Cerebellar nuclear complex (tissue), 1 donor: ENCODE results near the gene SLC17A5.
"Not testable (repeated sequence)": the region's sequence is repeated elsewhere in the genome, so short reads cannot be mapped to it uniquely, and the experiment has no call there.

Source experiments
- DNase-seq, 2 experiments: peaks; one replicate each; lab custom pipeline; 2025; lab: John Stamatoyannopoulos, UW

SLC17A5 gene

GRCh38 chr6:73566486-73566871 lies 87.3 kb downstream of the SLC17A5 start:
- not testable (repeated sequence) for DNase-seq

- no peak for DNase-seq
Measured at GRCh38 chr6:73565767-73566485, 87.9 kb downstream of the SLC17A5 start.

GRCh38 chr6:73564578-73565345 lies 89.0 kb downstream of the SLC17A5 start:
- DNase-seq, result no peak

GRCh38 chr6:73562558-73562957 lies 91.2 kb downstream of the SLC17A5 start:
- DNase-seq, result no peak

GRCh38 chr6:73560853-73561407 lies 92.9 kb downstream of the SLC17A5 start:
- DNase-seq, result no peak

- no peak for DNase-seq
Measured at GRCh38 chr6:73560182-73560732, 93.5 kb downstream of the SLC17A5 start.

GRCh38 chr6:73559399-73559794 lies 94.4 kb downstream of the SLC17A5 start:
- DNase-seq, result not testable (repeated sequence)

- DNase-seq, result no peak
Measured at GRCh38 chr6:73558624-73559398, 95.0 kb downstream of the SLC17A5 start.

GRCh38 chr6:73556836-73557235 lies 97.0 kb downstream of the SLC17A5 start:
- DNase-seq, result no peak

- DNase-seq, result not testable (repeated sequence)
Measured at GRCh38 chr6:73555380-73555949, 98.3 kb downstream of the SLC17A5 start.

- DNase-seq, result not testable (repeated sequence)
Measured at GRCh38 chr6:73551115-73551514, 102.7 kb downstream of the SLC17A5 start.

- no peak for DNase-seq
Measured at GRCh38 chr6:73548458-73549446, 105.0 kb downstream of the SLC17A5 start.

- DNase-seq, result no peak
Measured at GRCh38 chr6:73547036-73547435, 106.8 kb downstream of the SLC17A5 start.
